NCI-H446 treated with DMSO at 0.1 percent for 48 hours (cell line): ENCODE measurements around the gene KIAA0319L.

Source experiments
- DNase-seq: peaks from one replicate; lab custom pipeline; 2025; lab: John Stamatoyannopoulos, UW

The KIAA0319L gene

GRCh38 chr1:35536556-35537162, 20.5 kb downstream of the KIAA0319L start:
- DNase-seq = no peak

- no peak for DNase-seq
These were observed 22.0 kb downstream of the KIAA0319L start for GRCh38 chr1:35535243-35535642.

- DNase-seq = no peak
These were observed 23.6 kb downstream of the KIAA0319L start for GRCh38 chr1:35533586-35533985.

GRCh38 chr1:35532497-35533223, 24.5 kb downstream of the KIAA0319L start:
- DNase-seq = no peak

GRCh38 chr1:35531368-35531767, 25.8 kb downstream of the KIAA0319L start:
- no peak for DNase-seq

GRCh38 chr1:35530946-35531345, 26.3 kb downstream of the KIAA0319L start:
- no peak for DNase-seq

DNA sequence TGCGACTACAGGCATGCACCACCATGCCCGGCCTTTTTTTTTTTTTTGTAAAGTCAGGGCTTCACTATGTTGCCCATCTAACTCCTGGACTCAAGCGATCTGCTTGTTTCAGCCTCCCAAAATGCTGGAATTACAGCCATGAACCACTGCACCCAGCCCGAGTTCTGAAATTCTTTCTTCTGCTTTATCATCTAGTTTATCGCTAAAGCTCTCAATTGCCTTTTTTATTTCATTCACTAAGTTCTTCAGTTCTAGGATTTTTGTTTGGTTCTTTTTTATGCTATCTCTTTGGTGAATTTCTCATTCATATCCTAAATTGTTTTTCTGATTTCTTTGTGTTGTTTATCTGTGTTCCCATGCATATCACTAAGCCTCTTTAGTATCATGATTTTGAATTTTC, 27.0 kb downstream of the KIAA0319L start:
- DNase-seq = no peak

GRCh38 chr1:35524106-35524505, 33.1 kb downstream of the KIAA0319L start:
- DNase-seq = no peak

GRCh38 chr1:35519432-35519831, 37.8 kb downstream of the KIAA0319L start:
- DNase-seq = no peak

DNA sequence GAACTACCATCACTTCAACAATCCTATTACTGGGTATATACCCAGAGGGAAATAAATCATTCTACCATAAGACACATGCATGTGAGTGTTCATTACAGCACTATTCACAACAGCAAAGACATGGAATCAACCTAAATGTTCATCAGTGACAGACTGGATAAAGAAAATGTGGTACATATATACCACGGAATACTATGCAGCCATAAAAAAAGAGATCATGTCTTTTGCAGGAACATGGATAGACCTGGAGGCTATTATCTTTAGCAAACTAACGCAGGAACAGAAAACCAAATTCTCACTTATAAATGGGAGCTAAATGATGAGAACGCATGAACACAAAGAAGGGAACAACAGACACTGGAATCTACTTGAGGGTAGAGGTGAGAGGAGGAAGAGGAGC, 39.0 kb downstream of the KIAA0319L start:
- DNase-seq = no peak

DNA sequence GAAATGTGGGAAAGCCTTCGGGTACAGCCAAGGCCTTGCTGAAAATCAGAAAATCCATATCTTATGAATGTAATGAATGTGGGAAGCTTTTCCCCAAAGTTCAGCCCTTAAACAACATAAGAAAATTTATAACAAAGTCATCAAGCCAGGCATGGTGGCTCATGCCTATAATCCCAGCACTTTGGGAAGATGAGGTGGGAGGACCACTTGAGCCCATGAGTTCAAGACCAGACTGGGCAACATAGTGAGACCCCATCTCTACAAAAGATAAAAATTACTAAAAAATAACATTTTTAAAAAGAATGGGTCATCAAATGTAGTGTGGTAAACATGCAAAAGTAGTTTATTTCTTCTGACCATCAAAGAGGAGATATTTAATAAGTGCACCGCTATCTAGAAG, 45.9 kb downstream of the KIAA0319L start:
- no peak for DNase-seq

- DNase-seq = no peak
These were observed 47.6 kb downstream of the KIAA0319L start for GRCh38 chr1:35509558-35509957.

DNA sequence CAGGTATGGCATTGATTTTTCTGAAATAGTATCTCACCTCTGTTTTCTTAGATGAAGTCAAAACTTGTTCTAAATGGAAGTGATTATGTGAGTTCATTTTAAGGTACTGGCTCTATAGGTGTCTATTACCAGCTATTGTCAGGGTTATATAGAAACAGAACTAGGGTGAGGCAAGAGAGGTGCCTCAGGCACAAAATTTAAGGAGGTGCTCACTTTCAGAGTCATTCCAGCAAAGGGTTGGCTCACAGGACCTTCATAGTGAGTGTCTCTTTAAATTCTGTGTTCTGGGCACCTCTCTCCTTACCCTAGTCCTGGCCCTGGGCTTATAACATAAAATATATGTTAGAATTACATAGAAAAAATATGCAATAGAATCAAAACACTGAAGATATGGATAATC, 49.3 kb downstream of the KIAA0319L start:
- DNase-seq = no peak

DNA sequence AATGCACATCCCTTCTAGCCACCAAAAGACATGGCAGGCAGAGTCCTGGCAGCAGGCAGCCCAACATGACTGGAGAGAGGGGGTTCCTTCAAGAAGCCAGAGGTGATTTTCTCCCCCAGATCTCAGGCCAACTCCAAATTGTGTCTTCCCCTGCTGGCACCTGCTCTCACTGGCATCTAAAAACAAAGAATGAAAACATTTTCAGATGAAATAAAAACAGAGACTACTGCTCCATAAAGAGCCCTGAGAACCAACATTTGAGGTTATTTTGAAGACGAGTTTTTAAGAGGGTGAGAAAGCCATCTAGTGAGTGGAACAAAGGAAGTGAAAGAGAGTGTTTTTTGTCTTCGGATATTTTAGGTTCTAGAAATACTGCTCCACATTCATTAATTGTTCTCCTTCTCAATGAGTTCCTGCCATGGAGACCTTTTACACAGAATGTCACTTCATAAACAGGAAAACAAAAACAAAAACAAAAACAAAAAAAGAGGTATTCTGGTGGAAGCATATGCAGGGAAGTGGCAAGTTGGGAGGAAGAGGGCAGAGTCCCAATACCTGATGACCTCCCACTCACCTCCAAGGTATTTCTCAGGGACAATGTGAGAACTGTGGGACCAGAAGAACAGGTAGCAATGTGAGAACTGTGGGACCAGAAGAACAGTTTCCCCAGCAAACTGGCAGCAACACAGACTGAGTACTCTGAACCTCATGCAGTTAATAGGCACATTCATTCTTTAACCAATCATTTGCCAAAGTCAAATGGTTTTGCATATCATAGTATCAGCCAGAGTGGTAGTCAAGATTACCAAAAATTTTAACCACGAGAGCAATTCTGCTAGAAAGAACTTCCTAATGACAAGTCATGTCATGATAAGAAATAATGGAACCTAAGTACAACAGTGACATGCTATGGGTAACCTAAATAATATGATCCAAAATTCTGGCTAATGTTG, 50.0 kb downstream of the KIAA0319L start:
- no peak for DNase-seq

GRCh38 chr1:35505911-35506798, 51.0 kb downstream of the KIAA0319L start:
- peak; percentile 78 for DNase-seq

DNA sequence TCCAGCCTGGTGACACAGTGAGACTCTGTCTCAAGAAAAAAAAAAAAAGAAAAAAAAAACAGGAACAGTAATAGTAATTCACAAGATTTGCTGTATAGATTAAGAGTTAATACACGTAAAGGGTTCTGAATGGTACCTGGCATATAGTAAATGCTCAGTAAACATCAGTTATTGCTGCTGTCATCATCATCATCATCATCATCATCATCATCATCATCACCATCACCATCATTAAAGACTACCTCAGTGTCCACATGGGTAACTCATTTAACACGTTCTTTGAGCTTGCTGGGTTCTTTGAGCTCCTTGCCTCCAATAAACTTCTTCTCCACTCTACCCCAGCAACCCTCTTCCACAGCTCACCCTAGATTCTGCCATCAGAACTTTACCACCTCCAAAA, 55.0 kb downstream of the KIAA0319L start:
- DNase-seq = no peak

DNA sequence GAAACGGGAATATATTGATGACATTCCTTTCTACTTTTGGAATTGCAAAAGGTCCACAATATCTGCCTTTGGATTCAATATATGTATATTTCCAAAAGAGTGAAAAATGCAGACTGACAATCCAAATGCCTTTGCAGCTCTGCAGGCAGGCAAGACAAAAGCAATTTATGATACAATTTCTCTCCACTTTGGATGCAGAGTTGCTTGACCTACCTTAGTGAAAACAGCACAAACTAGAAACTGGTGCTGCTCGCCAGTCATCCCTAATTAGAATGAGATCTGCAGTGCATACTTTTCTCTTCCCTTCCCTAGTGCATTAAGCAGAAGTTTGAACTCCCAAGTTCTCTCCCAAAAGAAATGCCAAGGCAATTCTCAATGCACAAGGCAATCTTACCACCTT, 56.8 kb downstream of the KIAA0319L start:
- no peak for DNase-seq

GRCh38 chr1:35499652-35500176, 57.5 kb downstream of the KIAA0319L start:
- no peak for DNase-seq

DNA sequence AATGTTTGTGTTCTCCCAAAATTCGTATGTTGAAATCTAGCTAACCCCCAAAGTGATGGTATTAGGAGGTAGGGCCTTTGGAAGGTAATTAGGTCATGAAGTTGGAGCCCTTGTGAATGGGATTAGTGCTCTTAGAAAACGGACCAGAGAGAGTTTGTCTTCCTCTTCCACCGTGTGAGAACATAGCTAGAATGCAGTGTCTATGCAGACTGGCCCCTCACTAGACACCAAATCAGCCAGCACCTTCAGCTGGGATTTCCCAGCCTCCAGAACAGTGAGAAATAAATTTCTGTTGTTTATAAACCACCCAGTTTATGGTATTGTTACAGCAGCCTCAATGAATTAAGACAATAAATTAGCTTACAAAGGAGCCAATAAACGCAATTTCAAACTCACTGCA, 58.0 kb downstream of the KIAA0319L start:
- DNase-seq = no peak

GRCh38 chr1:35497571-35497970, 59.6 kb downstream of the KIAA0319L start:
- no peak for DNase-seq

DNA sequence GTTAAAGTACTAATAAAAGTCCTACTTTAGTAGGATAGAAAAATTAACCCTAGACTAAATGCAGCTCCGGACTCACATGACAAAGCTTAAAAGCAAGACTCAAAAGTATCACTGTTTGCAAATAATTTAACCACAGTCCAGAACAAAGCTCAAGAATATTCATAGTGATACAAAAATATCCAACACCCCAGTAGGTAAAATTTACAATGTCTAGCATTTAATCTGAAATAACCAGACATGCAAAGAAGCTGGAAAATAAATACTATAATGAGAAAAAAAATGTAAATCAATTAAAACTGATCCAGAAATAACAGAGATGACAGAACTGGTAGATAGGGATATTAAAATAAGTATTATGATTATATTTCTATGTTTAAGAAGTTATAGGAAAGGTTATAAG, 67.0 kb downstream of the KIAA0319L start:
- no peak for DNase-seq

- DNase-seq = no peak
These were observed 68.9 kb downstream of the KIAA0319L start for GRCh38 chr1:35488336-35488735.
